Measurements from ENCODE around the gene NR4A1. TPM values are rescaled to one million over a fixed set of nuclear protein-coding genes. Genes with fewer than 3 reads are reported as not detected.

NR4A1 gene
- total RNA-seq = 100 to 1,000 TPM; 150 to 238 TPM

DNA sequence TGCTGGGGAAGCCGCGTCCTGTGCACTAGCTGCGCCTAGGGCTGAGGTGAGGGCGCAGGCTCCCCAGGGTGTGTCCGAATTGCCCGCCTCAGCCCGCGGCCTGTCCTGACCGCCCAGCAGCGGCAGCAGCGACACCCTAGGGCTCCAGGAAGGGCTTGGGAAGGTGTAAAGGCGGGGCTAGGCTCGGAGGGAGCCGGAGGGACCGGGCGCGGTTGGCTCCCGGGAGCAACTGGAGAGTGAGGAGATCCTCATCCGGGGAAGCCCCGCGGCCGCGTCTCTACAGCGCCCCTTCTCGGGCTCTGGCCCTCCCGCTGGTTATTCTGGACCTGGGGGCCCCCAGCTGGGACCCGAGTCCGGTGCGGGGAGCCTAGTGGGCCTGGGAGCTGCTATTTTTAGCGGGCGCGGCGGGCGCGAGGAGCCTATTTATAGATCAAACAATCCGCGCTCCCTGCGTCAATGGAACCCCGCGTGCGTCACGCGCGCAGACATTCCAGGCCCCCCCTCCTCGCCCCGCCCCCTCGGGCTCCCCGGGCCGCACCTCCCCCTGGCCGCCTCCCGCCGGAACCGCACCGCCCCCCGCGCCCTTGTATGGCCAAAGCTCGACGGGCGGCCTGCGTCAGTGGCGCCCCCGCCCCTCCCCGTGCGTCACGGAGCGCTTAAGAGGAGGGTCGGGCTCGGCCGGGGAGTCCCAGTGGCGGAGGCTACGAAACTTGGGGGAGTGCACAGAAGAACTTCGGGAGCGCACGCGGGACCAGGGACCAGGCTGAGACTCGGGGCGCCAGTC is at the start of gene NR4A1:
Gene NR4A1 (plus strand): TSS at position 685 of the 784 bp plus-strand sequence. CDS start 2,887 bp downstream, outside the sequence.
- Histone ChIP-seq H3K4me3 (peak within 1 kb of the TSS; percentile 65 to 67), H3K27me3 (no peaks in the 10 kb centered on the region), H3K9me3 (no peaks in the 10 kb centered on the region), H3K4me1 (peaks cover 0 to 82% of the 10 kb centered on the region in 2 donors), H3K36me3 (peaks cover 27% of the 10 kb centered on the region), H3K27ac (peak within 1 kb of the TSS; percentile 99)
- TF ChIP-seq, protein P1, sequence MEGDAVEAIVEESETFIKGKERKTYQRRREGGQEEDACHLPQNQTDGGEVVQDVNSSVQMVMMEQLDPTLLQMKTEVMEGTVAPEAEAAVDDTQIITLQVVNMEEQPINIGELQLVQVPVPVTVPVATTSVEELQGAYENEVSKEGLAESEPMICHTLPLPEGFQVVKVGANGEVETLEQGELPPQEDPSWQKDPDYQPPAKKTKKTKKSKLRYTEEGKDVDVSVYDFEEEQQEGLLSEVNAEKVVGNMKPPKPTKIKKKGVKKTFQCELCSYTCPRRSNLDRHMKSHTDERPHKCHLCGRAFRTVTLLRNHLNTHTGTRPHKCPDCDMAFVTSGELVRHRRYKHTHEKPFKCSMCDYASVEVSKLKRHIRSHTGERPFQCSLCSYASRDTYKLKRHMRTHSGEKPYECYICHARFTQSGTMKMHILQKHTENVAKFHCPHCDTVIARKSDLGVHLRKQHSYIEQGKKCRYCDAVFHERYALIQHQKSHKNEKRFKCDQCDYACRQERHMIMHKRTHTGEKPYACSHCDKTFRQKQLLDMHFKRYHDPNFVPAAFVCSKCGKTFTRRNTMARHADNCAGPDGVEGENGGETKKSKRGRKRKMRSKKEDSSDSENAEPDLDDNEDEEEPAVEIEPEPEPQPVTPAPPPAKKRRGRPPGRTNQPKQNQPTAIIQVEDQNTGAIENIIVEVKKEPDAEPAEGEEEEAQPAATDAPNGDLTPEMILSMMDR (IDR thresholded peaks at IDR 0.05) = peak in 1 of 2 donors; percentile 56
- peak; percentile 99 for DNase-seq (ENCODE audit: low spot score)

- Histone ChIP-seq H3K9me3 (no peaks in the 10 kb centered on the region), H3K4me3 (no peak overlapping the region), H3K27ac (no peak overlapping the region), H3K27me3 (peaks cover 0 to 5% of the 10 kb centered on the region in 2 donors), H3K36me3 (no peaks in the 10 kb centered on the region), H3K4me1 (peaks cover 0 to 9% of the 10 kb centered on the region in 2 donors)
- TF ChIP-seq, protein P1 (IDR thresholded peaks at IDR 0.05) = no peak
- DNase-seq (ENCODE audit: low spot score) = no peak
These were observed 48.2 kb upstream of the NR4A1 start for GRCh38 chr12:52003016-52003550.

GRCh38 chr12:52003591-52003990 is 47.7 kb upstream of the NR4A1 start:
- no peak for DNase-seq (ENCODE audit: low spot score)
- no peaks in the 10 kb centered on the region for H3K9me3 ChIP-seq
- H3K4me1 ChIP-seq = peaks cover 0 to 9% of the 10 kb centered on the region in 2 donors
- H3K4me3 ChIP-seq = no peak overlapping the region
- no peak overlapping the region for H3K27ac ChIP-seq
- TF ChIP-seq, protein P1 (IDR thresholded peaks at IDR 0.05) = no peak
- no peaks in the 10 kb centered on the region for H3K36me3 ChIP-seq
- peaks cover 0 to 5% of the 10 kb centered on the region in 2 donors for H3K27me3 ChIP-seq

- Histone ChIP-seq H3K27ac (no peak overlapping the region), H3K36me3 (no peaks in the 10 kb centered on the region), H3K4me3 (no peak overlapping the region), H3K4me1 (peaks cover 0 to 13% of the 10 kb centered on the region in 2 donors), H3K27me3 (peaks cover 0 to 5% of the 10 kb centered on the region in 2 donors), H3K9me3 (no peaks in the 10 kb centered on the region)
- TF ChIP-seq, protein P1 (IDR thresholded peaks at IDR 0.05) = peak; percentile 53 to 81
- DNase-seq (ENCODE audit: low spot score) = no peak
These were observed 47.1 kb upstream of the NR4A1 start for GRCh38 chr12:52004042-52004648.

DNA sequence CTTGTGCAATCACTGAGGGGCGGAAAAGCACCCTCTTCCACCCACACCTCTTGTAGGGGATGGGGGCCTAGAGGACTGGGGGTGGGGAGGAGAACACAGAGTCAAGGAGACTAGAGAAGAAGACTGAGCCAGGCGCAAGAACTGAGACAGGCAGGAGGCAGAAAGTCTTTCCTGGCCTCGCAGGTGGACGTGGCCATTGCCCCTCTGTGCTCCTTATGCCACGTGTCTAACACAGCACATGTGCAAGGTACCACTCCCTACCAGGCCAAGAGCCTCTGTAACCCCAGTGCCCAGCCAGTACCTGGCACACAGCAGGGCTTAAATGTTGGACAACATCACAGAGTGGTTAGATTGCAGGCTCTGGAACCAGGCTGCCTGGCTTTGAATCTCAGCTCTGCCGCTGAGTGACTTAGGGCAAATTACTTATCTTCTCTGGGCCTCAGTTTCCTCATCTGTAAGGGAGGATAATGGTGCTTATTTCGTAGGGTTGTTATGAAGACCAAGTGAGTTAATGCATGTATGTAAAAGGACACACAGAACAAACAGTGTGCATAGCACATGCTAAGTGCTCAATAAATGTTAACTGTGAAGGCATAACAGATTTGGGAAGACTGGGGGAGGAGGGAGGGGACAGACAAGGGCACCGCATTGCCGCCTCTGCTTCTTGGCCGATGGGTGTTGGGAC is 45.9 kb upstream of the NR4A1 start:
- Histone ChIP-seq H3K36me3 (no peaks in the 10 kb centered on the region), H3K4me3 (no peak overlapping the region), H3K9me3 (no peaks in the 10 kb centered on the region), H3K27ac (no peak overlapping the region), H3K4me1 (peaks cover 0 to 25% of the 10 kb centered on the region in 2 donors), H3K27me3 (peaks cover 0 to 5% of the 10 kb centered on the region in 2 donors)
- no peak for DNase-seq (ENCODE audit: low spot score)
- TF ChIP-seq, protein P1 (IDR thresholded peaks at IDR 0.05) = no peak
